Ovary (tissue), 9 donors: ENCODE results near the gene GRAMD1B. TPM values are rescaled to one million over a fixed set of nuclear protein-coding genes. Genes with fewer than 3 reads are reported as not detected.

Experiments used
- DNase-seq, 5 donors: peaks; one replicate each; pipeline ENCODE4 v3.0.0-alpha.2; 2019 to 2020
- H3K27ac ChIP-seq, 2 donors: fragments of 200-600 bp; one replicate each; pipeline versions ENCODE4 v1.5.1 to v1.8.0; 2019 to 2022
- H3K27me3 ChIP-seq: fragments of 200-600 bp; one replicate; pipeline ENCODE4 v1.8.0; 2022
- H3K36me3 ChIP-seq: fragments of 200-600 bp; sonication (generic); one replicate; pipeline ENCODE4 v1.5.1; 2019
- H3K4me1 ChIP-seq: one replicate; pipeline ENCODE4 v1.8.1; 2013; ENCODE audit warnings: mild to moderate bottlenecking, moderate library complexity; ENCODE audit not compliant: insufficient read depth
- H3K4me3 ChIP-seq: fragments of 200-600 bp; sonication (generic); one replicate; pipeline ENCODE4 v1.5.1; 2017
- H3K9me3 ChIP-seq, 2 donors: fragments of 200-600 bp in 1 of 2; sonication (generic) in 1 of 2; one replicate each; pipeline versions ENCODE4 v1.5.1 to v1.8.1; 2013 to 2019; ENCODE audit warnings: mild to moderate bottlenecking in 1 of 2, moderate library complexity in 1 of 2
- EP300 ChIP-seq: sonication (generic); formaldehyde crosslinking; IDR thresholded peaks from one replicate; pipeline ENCODE4 v1.6.1; 2017; ENCODE audit warnings: antibody characterized with exemption
- POLR2A ChIP-seq: fragments of 450-650 bp; IDR thresholded peaks from one replicate; pipeline ENCODE4 v1.6.1; 2017; ENCODE audit warnings: antibody characterized with exemption, mild to moderate bottlenecking, moderate library complexity
- WGBS, 3 donors: extraction: QIAGEN DNeasy Blood & Tissue Kit in 1 of 3; methylation state at CpG; one replicate each; pipeline versions ENCODE4 v1.1.5 to v1.1.7; 2013 to 2017; 5-methylcytosine and 5-hydroxymethylcytosine counted together
- intact Hi-C, 4 donors: fragments of 100-400 bp; cut with DNase I; formaldehyde crosslinking; loops; one replicate each; pipeline versions ENCODE4 v1.11.0 to v1.15.1; 2022 to 2023
- polyA plus RNA-seq, 2 donors: library from polyadenylated mRNA; stranded (reverse); fragments of 200-250 nt in 1 of 2; fragments of 350-450 nt in 1 of 2; fragmentation: Illumina TruSeq in 1 of 2; extraction: RNeasy Lipid Tissue Mini Kit (QIAGEN cat#74804) in 1 of 2; gene quantifications; one replicate each; pipeline ENCODE4 v1.2.3, GENCODE V29; 2013 to 2014
- total RNA-seq, 7 donors: library from RNA; depleted of rRNA in 2 of 7; stranded (reverse); fragments of >200 nt in 2 of 7; fragmentation: NEBNext Ultra II Directional in 3 of 7; extraction: Animal tissue kit (Norgen Biotek cat#: 25700) in 3 of 7; gene quantifications; one replicate each; pipeline versions ENCODE4 v1.1.0 to v1.2.4, GENCODE V29; 2016 to 2023
- TF ChIP-seq, protein P1 (sequence below), 3 donors: fragments of 450-650 bp in 2 of 3; fragments of 200-600 bp in 1 of 3; IDR thresholded peaks; one replicate each; pipeline versions ENCODE4 v1.5.1 to v1.8.0; 2016 to 2022; ENCODE audit warnings: antibody characterized with exemption in 3 of 3, mild to moderate bottlenecking in 1 of 3
- donor health status: DM: no; HTN: no; CAD: no; lungs with moderate emphysema.
- donor health status: DM: no; HTN: no; CAD: no.
- donor health status: Bipolar disorder and iron deficiency.
- donor health status: DM: yes; HTN: yes; CAD: no.
- donor health status: DM: no; HTN: no; CAD: no.
- donor health status: DM: yes; HTN: yes; CAD: no.

GRAMD1B gene
- total and polyA plus RNA-seq, 9 donors = 10.8 to 185 (median 25.4) TPM

DNA sequence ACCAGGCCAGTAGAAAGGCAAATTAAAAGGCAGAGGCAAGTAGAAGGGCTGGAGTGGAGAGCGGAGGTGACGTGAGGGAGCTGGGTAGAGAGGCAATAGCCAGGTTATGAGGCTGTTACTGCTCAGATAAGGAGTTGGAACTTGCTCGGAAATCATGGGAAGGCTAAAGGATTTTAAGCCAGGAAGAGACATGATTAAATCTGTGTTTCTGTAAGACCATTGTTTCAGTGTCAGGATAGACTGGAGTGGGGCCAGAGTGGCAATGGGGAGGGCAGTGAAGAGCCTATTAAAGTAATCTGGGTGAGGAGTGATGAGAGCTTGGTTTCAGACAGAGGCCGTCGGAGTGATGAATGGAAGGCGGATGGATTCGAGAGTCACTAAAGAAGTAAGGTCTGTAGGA, 39.0 kb downstream of the GRAMD1B start:
- 77 to 87% (median 83%) methylated on average over 7 of the region's 7 CpGs for whole genome bisulfite sequencing, 3 donors
- Histone ChIP-seq H3K4me3 (no peak overlapping the region), H3K27me3 (no peaks in the 10 kb centered on the region), H3K4me1 (peaks cover 2% of the 10 kb centered on the region), H3K27ac (no peak overlapping the region), H3K36me3 (no peaks in the 10 kb centered on the region), H3K9me3 (no peaks in the 10 kb centered on the region)
- TF ChIP-seq, protein P1, sequence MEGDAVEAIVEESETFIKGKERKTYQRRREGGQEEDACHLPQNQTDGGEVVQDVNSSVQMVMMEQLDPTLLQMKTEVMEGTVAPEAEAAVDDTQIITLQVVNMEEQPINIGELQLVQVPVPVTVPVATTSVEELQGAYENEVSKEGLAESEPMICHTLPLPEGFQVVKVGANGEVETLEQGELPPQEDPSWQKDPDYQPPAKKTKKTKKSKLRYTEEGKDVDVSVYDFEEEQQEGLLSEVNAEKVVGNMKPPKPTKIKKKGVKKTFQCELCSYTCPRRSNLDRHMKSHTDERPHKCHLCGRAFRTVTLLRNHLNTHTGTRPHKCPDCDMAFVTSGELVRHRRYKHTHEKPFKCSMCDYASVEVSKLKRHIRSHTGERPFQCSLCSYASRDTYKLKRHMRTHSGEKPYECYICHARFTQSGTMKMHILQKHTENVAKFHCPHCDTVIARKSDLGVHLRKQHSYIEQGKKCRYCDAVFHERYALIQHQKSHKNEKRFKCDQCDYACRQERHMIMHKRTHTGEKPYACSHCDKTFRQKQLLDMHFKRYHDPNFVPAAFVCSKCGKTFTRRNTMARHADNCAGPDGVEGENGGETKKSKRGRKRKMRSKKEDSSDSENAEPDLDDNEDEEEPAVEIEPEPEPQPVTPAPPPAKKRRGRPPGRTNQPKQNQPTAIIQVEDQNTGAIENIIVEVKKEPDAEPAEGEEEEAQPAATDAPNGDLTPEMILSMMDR (IDR thresholded peaks at IDR 0.05) = no peak
- TF ChIP-seq POLR2A = no peak
- TF ChIP-seq EP300 = no peak
- intact Hi-C loops = no loop called here
- no peak for DNase-seq

DNA sequence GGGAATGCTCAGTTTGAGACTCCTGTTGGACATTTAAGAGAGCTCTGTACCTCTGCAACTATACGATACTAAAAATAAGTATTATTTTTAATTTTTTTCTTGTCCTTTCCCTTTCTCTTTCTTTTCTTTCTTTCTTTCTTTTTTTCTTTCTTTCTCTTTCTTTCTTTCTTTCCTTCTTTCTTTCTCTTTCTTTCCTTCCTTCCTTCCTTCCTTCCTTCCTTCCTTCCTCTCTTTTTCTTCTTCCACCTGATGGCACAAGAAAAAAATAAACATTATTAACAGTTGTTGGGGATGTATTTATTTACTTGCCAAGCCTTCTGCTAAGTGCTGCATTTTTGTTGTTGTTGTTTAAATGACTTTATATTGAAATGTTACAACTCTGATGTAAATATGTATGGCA, 39.5 kb downstream of the GRAMD1B start:
- intact Hi-C loops = no loop called here
- Histone ChIP-seq H3K27me3 (no peaks in the 10 kb centered on the region), H3K4me1 (peaks cover 2% of the 10 kb centered on the region), H3K9me3 (no peaks in the 10 kb centered on the region), H3K36me3 (no peaks in the 10 kb centered on the region), H3K4me3 (no peak overlapping the region), H3K27ac (no peak overlapping the region)
- TF ChIP-seq, protein P1 (IDR thresholded peaks at IDR 0.05) = no peak
- TF ChIP-seq EP300 = no peak
- no peak for TF ChIP-seq POLR2A
- 88 to 100% (median 96%) methylated on average over 1 of the region's 1 CpG for WGBS, 3 donors
- no peak for DNase-seq

DNA sequence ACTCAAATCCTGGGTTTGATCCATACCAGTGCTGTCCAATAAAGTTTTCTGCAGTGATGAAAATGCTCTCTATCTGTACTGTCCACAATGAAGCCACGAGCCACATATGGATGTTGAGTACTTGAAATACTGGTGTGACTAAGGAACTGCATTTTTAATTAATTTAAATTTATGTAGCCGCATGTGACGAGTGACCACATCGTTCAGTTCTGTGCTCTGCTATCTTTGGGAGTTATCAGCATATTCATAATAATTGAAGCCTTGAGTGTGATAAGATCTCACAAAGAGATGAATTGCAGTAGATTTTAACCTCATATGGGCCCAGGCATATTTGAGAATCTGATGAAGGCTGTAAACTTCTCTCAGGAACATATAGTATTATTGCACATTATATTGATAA, 40.8 kb downstream of the GRAMD1B start:
- Histone ChIP-seq H3K9me3 (no peaks in the 10 kb centered on the region), H3K4me1 (peaks cover 2% of the 10 kb centered on the region), H3K27me3 (no peaks in the 10 kb centered on the region), H3K27ac (no peak overlapping the region), H3K4me3 (no peak overlapping the region), H3K36me3 (no peaks in the 10 kb centered on the region)
- DNase-seq = no peak
- intact Hi-C loops = loop anchor here in 1 of 4 donors (10.0 kb wide), 1 partner anchor 66 kb away; no protein-coding TSS in a partner anchor
- no peak for TF ChIP-seq EP300
- TF ChIP-seq, protein P1 (IDR thresholded peaks at IDR 0.05) = no peak
- TF ChIP-seq POLR2A = no peak
- WGBS, 3 donors = 88 to 92% (median 89%) methylated on average over 4 of the region's 4 CpGs

DNA sequence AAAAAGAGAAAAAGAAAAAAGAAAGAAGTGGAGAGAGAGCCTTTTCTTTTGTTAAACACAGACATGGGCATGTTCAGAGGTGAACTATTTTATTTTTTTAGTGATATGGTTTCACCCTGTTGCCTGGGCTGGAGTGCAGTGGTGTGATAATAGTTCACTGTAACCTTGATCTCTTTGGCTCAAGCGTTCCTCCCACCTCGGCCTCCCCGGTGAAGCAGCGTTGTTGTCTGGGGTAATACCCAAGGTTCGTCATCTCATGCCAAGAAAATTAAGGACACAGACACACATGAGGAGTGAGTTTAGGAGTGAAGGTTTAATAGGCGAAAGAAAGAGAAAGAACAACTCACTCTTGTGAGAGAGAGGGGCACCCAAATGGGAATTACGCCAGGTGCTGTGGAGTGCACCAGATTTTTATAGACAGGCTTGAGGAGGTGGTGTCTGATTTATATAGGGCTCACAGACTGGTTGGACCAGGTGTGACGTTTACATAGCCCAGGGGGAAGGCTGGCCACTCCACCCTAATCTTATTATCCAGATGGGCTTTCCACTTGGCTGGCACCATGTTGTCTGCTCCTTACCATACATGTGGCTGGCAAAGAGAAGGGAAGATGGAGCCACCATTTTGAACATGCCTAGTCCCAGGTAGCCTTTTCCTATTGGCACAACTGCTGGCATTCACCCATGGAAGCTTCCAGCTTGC, 42.3 kb downstream of the GRAMD1B start:
- TF ChIP-seq, protein P1 (IDR thresholded peaks at IDR 0.05) = no peak
- TF ChIP-seq EP300 = no peak
- TF ChIP-seq POLR2A = no peak
- no peak overlapping the region for H3K4me3 ChIP-seq
- no peak for DNase-seq
- 38 to 54% (median 52%) methylated on average over 8 of the region's 8 CpGs for WGBS, 3 donors
- intact Hi-C loops = loop anchor here in 1 of 4 donors (10.0 kb wide), 1 partner anchor 68 kb away; no protein-coding TSS in a partner anchor
- H3K4me1 ChIP-seq = peaks cover 2% of the 10 kb centered on the region
- no peaks in the 10 kb centered on the region for H3K27me3 ChIP-seq
- H3K36me3 ChIP-seq = no peaks in the 10 kb centered on the region
- H3K9me3 ChIP-seq = no peaks in the 10 kb centered on the region
- no peak overlapping the region for H3K27ac ChIP-seq
